Measurements from ENCODE around the gene CERK.

GRCh38 chr22:46775850-46776826, 38.1 kb upstream of the CERK start:
- no peak for TF ChIP-seq POLR2A (IDR thresholded peaks at IDR 0.05; ENCODE audit: low read length)
- TF ChIP-seq GATA1 (IDR thresholded peaks at IDR 0.05; ENCODE audit: low read depth, low read length): no peak
